Measurements from ENCODE around the gene OR2H1. TPM values are rescaled to one million over a fixed set of nuclear protein-coding genes. Genes with fewer than 3 reads are reported as not detected.

Gene OR2H1
- not detected for total RNA-seq

GRCh38 chr6:29456971-29457370 is at the start of gene OR2H1, which contains the start of gene OR11A1:
OR2H1 (plus strand) TSS chr6:29457155; CDS start chr6:29461770, 4,615 bp downstream.
OR11A1 (minus strand) TSS chr6:29457071; CDS start chr6:29427641, 29,430 bp downstream.

GRCh38 chr6:29414588-29414987 is 42.4 kb upstream of the OR2H1 start, which contains the start of gene OR12D1:
OR12D1 (plus strand) TSS chr6:29414928.

GRCh38 chr6:29439006-29439405 is 17.9 kb upstream of the OR2H1 start, which contains the start of gene OR10C1:
OR10C1 (plus strand) TSS chr6:29439306; CDS start chr6:29440016, 710 bp downstream.

GRCh38 chr6:29487660-29488059 is 30.7 kb downstream of the OR2H1 start, which contains the start of gene MAS1L:
MAS1L (minus strand) TSS chr6:29487956; CDS start chr6:29487902, 54 bp downstream.

Other genes with a start within 250 kb of the OR2H1 start
- not detected for gene OR14J1, start 155.5 kb upstream of the OR2H1 start, total RNA-seq
- gene OR5V1, start 88.3 kb upstream of the OR2H1 start, total RNA-seq, result not detected
- gene OR12D3, start 81.9 kb upstream of the OR2H1 start, total RNA-seq, result not detected
- gene OR12D2, start 61.5 kb upstream of the OR2H1 start, total RNA-seq, result not detected
- gene OR12D1, start 42.2 kb upstream of the OR2H1 start, total RNA-seq, result not detected
- not detected for gene OR10C1, start 17.8 kb upstream of the OR2H1 start, total RNA-seq
- gene OR11A1, start 84 bp upstream of the OR2H1 start, total RNA-seq, result not detected
- not detected for gene MAS1L, start 30.8 kb downstream of the OR2H1 start, total RNA-seq
- gene UBD, start 102.6 kb downstream of the OR2H1 start, total RNA-seq, result 10 to 100 TPM in 1 of 2 donors, not detected in 1; 48.2 TPM
- not detected for gene OR2H2, start 128.0 kb downstream of the OR2H1 start, total RNA-seq
- 1 to 10 TPM; 6.5 to 8.3 TPM for gene GABBR1, start 176.0 kb downstream of the OR2H1 start, total RNA-seq
- not detected for gene MOG, start 199.9 kb downstream of the OR2H1 start, total RNA-seq
- gene ZFP57, start 224.0 kb downstream of the OR2H1 start, total RNA-seq, result 1 to 10 TPM in 1 of 2 donors, not detected in 1; 1.3 TPM

All from melanocyte of skin (primary cell).